Nephron (organoid): ENCODE results near the gene TGFBI.

Experiments used
- H3K27ac Mint-ChIP-seq, 3 experiments: 2 replicates each; pipeline ENCODE4 v1.8.0; 2020; ENCODE audit warnings: mixed read lengths in 3 of 3, mild to moderate bottlenecking in 2 of 3, moderate library complexity in 1 of 3
- H3K27me3 Mint-ChIP-seq: 2 replicates; pipeline ENCODE4 v1.8.0; 2021; ENCODE audit warnings: low read depth, mild to moderate bottlenecking, moderate library complexity, mixed read lengths
- H3K36me3 Mint-ChIP-seq: 2 replicates; pipeline ENCODE4 v1.8.0; 2020; ENCODE audit warnings: low read depth, mixed read lengths
- H3K4me1 Mint-ChIP-seq: 2 replicates; pipeline ENCODE4 v1.8.0; 2020; ENCODE audit warnings: mixed read lengths
- H3K4me3 Mint-ChIP-seq, 3 experiments: 2 replicates each; pipeline ENCODE4 v1.8.0; 2020; ENCODE audit warnings: mild to moderate bottlenecking in 3 of 3, mixed read lengths in 3 of 3, moderate library complexity in 2 of 3
- H3K9me3 Mint-ChIP-seq: 2 replicates; pipeline ENCODE4 v1.8.0; 2020; ENCODE audit warnings: mixed read lengths
- CTCF ChIP-seq, 3 experiments: fragments of 200-600 bp; sonication (generic); IDR thresholded peaks; one replicate each; pipeline ENCODE4 v1.5.0; 2021; ENCODE audit warnings: antibody characterized with exemption in 3 of 3; ENCODE audit not compliant: unreplicated experiment in 3 of 3

The TGFBI gene

GRCh38 chr5:135993335-135993879, 35.4 kb upstream of the TGFBI start:
- peak overlapping the region; percentile 96 to 97 (median 96) for H3K27ac Mint-ChIP-seq
- H3K4me1 Mint-ChIP-seq: peaks cover 86% of the 10 kb centered on the region
- no peak for TF ChIP-seq CTCF (IDR thresholded peaks at IDR 0.05; ENCODE audit: unreplicated experiment in 3 of 3)
- peak overlapping the region in 1 of 3 experiments; percentile 12 for H3K4me3 Mint-ChIP-seq
- H3K27me3 Mint-ChIP-seq: peaks cover 8% of the 10 kb centered on the region
- H3K9me3 Mint-ChIP-seq: peaks cover 7% of the 10 kb centered on the region
- H3K36me3 Mint-ChIP-seq: no peaks in the 10 kb centered on the region

- Mint-ChIP-seq H3K27me3 (peaks cover 8% of the 10 kb centered on the region), H3K27ac (peak overlapping the region; percentile 96 to 97 (median 96)), H3K36me3 (no peaks in the 10 kb centered on the region), H3K4me3 (peak overlapping the region in 2 of 3 experiments; percentile 2 to 7), H3K9me3 (peaks cover 5% of the 10 kb centered on the region), H3K4me1 (peaks cover 84% of the 10 kb centered on the region)
- TF ChIP-seq CTCF (IDR thresholded peaks at IDR 0.05; ENCODE audit: unreplicated experiment in 3 of 3): no peak
Measured at GRCh38 chr5:135993880-135994636, 34.7 kb upstream of the TGFBI start.

GRCh38 chr5:135995976-135996375, 32.8 kb upstream of the TGFBI start:
- TF ChIP-seq CTCF (IDR thresholded peaks at IDR 0.05; ENCODE audit: unreplicated experiment in 3 of 3): no peak
- Mint-ChIP-seq H3K36me3 (no peaks in the 10 kb centered on the region), H3K27ac (peak overlapping the region; percentile 87 to 97 (median 96)), H3K4me1 (peaks cover 81% of the 10 kb centered on the region), H3K9me3 (peaks cover 2% of the 10 kb centered on the region), H3K27me3 (peaks cover 14% of the 10 kb centered on the region), H3K4me3 (no peak overlapping the region)

- H3K4me3 Mint-ChIP-seq: no peak overlapping the region
- peaks cover 14% of the 10 kb centered on the region for H3K27me3 Mint-ChIP-seq
- TF ChIP-seq CTCF (IDR thresholded peaks at IDR 0.05; ENCODE audit: unreplicated experiment in 3 of 3): no peak
- peaks cover 2% of the 10 kb centered on the region for H3K9me3 Mint-ChIP-seq
- peak overlapping the region; percentile 87 to 97 (median 96) for H3K27ac Mint-ChIP-seq
- no peaks in the 10 kb centered on the region for H3K36me3 Mint-ChIP-seq
- peaks cover 81% of the 10 kb centered on the region for H3K4me1 Mint-ChIP-seq
Measured at GRCh38 chr5:135996611-135997010, 32.2 kb upstream of the TGFBI start.

- H3K4me3 Mint-ChIP-seq: no peak overlapping the region
- no peak for TF ChIP-seq CTCF (IDR thresholded peaks at IDR 0.05; ENCODE audit: unreplicated experiment in 3 of 3)
- H3K36me3 Mint-ChIP-seq: no peaks in the 10 kb centered on the region
- peaks cover 86% of the 10 kb centered on the region for H3K4me1 Mint-ChIP-seq
- H3K27ac Mint-ChIP-seq: peak overlapping the region in 2 of 3 experiments; percentile 47 to 96
- H3K9me3 Mint-ChIP-seq: peaks cover 2% of the 10 kb centered on the region
- peaks cover 14% of the 10 kb centered on the region for H3K27me3 Mint-ChIP-seq
Measured at GRCh38 chr5:135997673-135998335, 31.0 kb upstream of the TGFBI start.
